ENCODE results near the gene COL4A1.

COL4A1 gene

GRCh38 chr13:110328573-110328972 is 21.6 kb upstream of the COL4A1 start:
- Histone ChIP-seq H3K27me3 (ENCODE audit: insufficient read depth, poor library complexity, severe bottlenecking) (peaks cover 21% of the 10 kb centered on the region), H3K4me3 (replicated peaks; ENCODE audit: insufficient read depth, low read length) (no peak overlapping the region), H3K27ac (replicated peaks) (no peak overlapping the region)
- TF ChIP-seq GABPA (IDR thresholded peaks at IDR 0.05; ENCODE audit: low read depth): no peak
- TF ChIP-seq, protein P1, sequence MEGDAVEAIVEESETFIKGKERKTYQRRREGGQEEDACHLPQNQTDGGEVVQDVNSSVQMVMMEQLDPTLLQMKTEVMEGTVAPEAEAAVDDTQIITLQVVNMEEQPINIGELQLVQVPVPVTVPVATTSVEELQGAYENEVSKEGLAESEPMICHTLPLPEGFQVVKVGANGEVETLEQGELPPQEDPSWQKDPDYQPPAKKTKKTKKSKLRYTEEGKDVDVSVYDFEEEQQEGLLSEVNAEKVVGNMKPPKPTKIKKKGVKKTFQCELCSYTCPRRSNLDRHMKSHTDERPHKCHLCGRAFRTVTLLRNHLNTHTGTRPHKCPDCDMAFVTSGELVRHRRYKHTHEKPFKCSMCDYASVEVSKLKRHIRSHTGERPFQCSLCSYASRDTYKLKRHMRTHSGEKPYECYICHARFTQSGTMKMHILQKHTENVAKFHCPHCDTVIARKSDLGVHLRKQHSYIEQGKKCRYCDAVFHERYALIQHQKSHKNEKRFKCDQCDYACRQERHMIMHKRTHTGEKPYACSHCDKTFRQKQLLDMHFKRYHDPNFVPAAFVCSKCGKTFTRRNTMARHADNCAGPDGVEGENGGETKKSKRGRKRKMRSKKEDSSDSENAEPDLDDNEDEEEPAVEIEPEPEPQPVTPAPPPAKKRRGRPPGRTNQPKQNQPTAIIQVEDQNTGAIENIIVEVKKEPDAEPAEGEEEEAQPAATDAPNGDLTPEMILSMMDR (IDR thresholded peaks at IDR 0.05; ENCODE audit: insufficient read depth, low read length): no peak
- no peak for TF ChIP-seq SPI1 (IDR thresholded peaks at IDR 0.05; ENCODE audit: borderline replicate concordance, low read depth)
- no peak for TF ChIP-seq POLR2AphosphoS5 (IDR thresholded peaks at IDR 0.05; ENCODE audit: low read depth)
- TF ChIP-seq, protein P2, sequence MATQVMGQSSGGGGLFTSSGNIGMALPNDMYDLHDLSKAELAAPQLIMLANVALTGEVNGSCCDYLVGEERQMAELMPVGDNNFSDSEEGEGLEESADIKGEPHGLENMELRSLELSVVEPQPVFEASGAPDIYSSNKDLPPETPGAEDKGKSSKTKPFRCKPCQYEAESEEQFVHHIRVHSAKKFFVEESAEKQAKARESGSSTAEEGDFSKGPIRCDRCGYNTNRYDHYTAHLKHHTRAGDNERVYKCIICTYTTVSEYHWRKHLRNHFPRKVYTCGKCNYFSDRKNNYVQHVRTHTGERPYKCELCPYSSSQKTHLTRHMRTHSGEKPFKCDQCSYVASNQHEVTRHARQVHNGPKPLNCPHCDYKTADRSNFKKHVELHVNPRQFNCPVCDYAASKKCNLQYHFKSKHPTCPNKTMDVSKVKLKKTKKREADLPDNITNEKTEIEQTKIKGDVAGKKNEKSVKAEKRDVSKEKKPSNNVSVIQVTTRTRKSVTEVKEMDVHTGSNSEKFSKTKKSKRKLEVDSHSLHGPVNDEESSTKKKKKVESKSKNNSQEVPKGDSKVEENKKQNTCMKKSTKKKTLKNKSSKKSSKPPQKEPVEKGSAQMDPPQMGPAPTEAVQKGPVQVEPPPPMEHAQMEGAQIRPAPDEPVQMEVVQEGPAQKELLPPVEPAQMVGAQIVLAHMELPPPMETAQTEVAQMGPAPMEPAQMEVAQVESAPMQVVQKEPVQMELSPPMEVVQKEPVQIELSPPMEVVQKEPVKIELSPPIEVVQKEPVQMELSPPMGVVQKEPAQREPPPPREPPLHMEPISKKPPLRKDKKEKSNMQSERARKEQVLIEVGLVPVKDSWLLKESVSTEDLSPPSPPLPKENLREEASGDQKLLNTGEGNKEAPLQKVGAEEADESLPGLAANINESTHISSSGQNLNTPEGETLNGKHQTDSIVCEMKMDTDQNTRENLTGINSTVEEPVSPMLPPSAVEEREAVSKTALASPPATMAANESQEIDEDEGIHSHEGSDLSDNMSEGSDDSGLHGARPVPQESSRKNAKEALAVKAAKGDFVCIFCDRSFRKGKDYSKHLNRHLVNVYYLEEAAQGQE (IDR thresholded peaks at IDR 0.05; ENCODE audit: insufficient replicate concordance, low read depth): no peak
- DNase-seq (ENCODE audit: low read depth in 1 of 2, low spot score in 1 of 2): no peak

DNA sequence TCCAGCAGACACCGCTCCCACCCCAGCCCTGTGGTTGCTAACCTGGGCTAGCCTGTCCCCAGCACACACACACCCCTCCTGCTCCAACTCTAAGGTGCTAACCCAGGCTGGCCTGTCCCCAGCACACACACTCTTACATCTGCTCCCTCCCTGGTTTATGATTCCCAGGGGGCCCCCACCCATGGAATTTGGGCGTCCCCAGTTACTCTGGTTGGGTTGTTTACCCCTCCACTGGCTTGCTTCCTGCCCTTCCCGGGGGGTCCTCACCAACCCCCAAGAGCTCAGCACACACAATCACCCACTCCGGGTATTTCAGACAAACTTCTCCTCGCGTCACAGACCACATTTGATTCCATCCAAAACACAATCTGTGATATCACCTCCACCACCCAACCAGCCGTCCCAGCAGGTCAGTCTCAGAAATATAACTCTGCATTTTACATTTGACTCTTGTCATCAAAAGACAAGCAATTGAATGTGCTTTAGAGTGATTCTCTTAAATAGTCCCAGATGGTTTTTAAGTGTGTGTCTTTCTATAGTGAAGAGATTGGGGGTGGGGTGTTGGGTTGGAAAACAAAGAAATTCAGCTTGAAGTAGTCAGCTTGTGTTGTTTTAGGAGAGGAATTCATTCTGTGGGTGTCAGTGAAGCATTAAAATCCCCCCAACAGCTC is 20.2 kb upstream of the COL4A1 start:
- Histone ChIP-seq H3K4me3 (replicated peaks; ENCODE audit: insufficient read depth, low read length) (no peak overlapping the region), H3K27me3 (ENCODE audit: insufficient read depth, poor library complexity, severe bottlenecking) (peaks cover 22% of the 10 kb centered on the region), H3K27ac (replicated peaks) (no peak overlapping the region)
- no peak for DNase-seq (ENCODE audit: low read depth in 1 of 2, low spot score in 1 of 2)
- TF ChIP-seq, protein P1 (IDR thresholded peaks at IDR 0.05; ENCODE audit: insufficient read depth, low read length): no peak
- no peak for TF ChIP-seq SPI1 (IDR thresholded peaks at IDR 0.05; ENCODE audit: borderline replicate concordance, low read depth)
- TF ChIP-seq, protein P2 (IDR thresholded peaks at IDR 0.05; ENCODE audit: insufficient replicate concordance, low read depth): no peak
- no peak for TF ChIP-seq GABPA (IDR thresholded peaks at IDR 0.05; ENCODE audit: low read depth)
- no peak for TF ChIP-seq POLR2AphosphoS5 (IDR thresholded peaks at IDR 0.05; ENCODE audit: low read depth)

DNA sequence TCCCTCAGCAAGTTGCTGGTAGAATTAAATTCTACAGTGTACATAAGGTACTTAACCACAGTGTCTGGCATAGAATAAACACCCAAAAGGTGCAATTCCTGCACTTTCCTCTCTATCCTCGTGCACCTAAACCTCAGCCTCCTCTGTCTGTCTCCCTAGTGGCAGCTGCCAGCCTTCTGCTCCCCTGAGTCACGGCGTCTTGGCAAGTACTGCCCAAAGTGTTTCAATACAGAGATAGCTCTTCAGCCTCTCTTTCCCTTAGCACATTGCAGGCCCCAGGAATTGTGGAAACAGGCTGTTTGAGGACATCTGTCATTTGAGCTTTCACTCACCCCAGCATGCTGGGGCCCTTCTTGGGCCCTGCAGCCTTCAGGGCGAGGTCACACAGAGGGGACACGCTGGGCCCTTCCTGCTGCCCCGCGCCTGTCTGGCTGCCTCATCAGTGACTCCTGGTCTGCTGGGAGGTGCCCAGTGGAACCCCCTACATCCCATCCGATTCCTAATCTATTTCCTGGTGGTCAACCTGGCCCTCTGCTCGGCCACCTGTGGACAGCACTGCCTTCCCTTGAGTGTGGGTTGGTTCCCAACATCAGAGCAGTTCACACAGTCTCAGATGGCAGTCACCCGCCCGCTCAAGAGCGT is 19.4 kb upstream of the COL4A1 start:
- H3K4me3 ChIP-seq (replicated peaks; ENCODE audit: insufficient read depth, low read length): no peak overlapping the region
- H3K27me3 ChIP-seq (ENCODE audit: insufficient read depth, poor library complexity, severe bottlenecking): peaks cover 25% of the 10 kb centered on the region
- no peak for DNase-seq (ENCODE audit: low read depth in 1 of 2, low spot score in 1 of 2)
- no peak overlapping the region for H3K27ac ChIP-seq (replicated peaks)
- TF ChIP-seq, protein P2 (IDR thresholded peaks at IDR 0.05; ENCODE audit: insufficient replicate concordance, low read depth): no peak
- TF ChIP-seq, protein P1 (IDR thresholded peaks at IDR 0.05; ENCODE audit: insufficient read depth, low read length): no peak
- TF ChIP-seq GABPA (IDR thresholded peaks at IDR 0.05; ENCODE audit: low read depth): no peak
- no peak for TF ChIP-seq POLR2AphosphoS5 (IDR thresholded peaks at IDR 0.05; ENCODE audit: low read depth)
- TF ChIP-seq SPI1 (IDR thresholded peaks at IDR 0.05; ENCODE audit: borderline replicate concordance, low read depth): no peak
